H9 (cell line): Measurements from ENCODE around the gene TRPV5. TPM values are rescaled to one million over a fixed set of nuclear protein-coding genes. Genes with fewer than 3 reads are reported as not detected.

Source experiments
- DNase-seq: peaks from one replicate; pipeline ENCODE4 v3.0.0-alpha.2; 2017
- H2AFZ ChIP-seq: one replicate; pipeline ENCODE4 v1.6.1; 2013; ENCODE audit warnings: mild to moderate bottlenecking, low read length, control low read depth, moderate library complexity
- H2AK5ac ChIP-seq: 2 replicates; pipeline ENCODE4 v1.6.1; 2013; ENCODE audit warnings: low read length, control low read depth, mixed read lengths; ENCODE audit not compliant: insufficient read length
- H2BK120ac ChIP-seq: one replicate; pipeline ENCODE4 v1.6.1; 2013; ENCODE audit warnings: low read depth, mild to moderate bottlenecking, low read length, control low read depth, inconsistent platforms; ENCODE audit not compliant: poor library complexity, severe bottlenecking
- H2BK12ac ChIP-seq: 2 replicates; pipeline ENCODE4 v1.6.1; 2013; ENCODE audit warnings: low read length, control low read depth, mixed read lengths, low read depth; ENCODE audit not compliant: insufficient read length
- H2BK15ac ChIP-seq: 2 replicates; pipeline ENCODE4 v1.6.1; 2013; ENCODE audit warnings: low read depth, low read length, control low read depth
- H2BK20ac ChIP-seq: one replicate; pipeline ENCODE4 v1.6.1; 2013; ENCODE audit warnings: low read depth, mild to moderate bottlenecking, low read length, control low read depth, inconsistent platforms; ENCODE audit not compliant: poor library complexity, severe bottlenecking
- H2BK5ac ChIP-seq: 2 replicates; pipeline ENCODE4 v1.6.1; 2013; ENCODE audit warnings: low read length, control low read depth, mixed read lengths; ENCODE audit not compliant: insufficient read length
- H3K14ac ChIP-seq: 2 replicates; pipeline ENCODE4 v1.6.1; 2013; ENCODE audit warnings: low read length, control low read depth; ENCODE audit not compliant: insufficient read depth
- H3K18ac ChIP-seq: 2 replicates; pipeline ENCODE4 v1.6.1; 2013; ENCODE audit warnings: low read depth, mild to moderate bottlenecking, mixed read lengths, low read length, control low read depth; ENCODE audit not compliant: insufficient read length
- H3K23ac ChIP-seq: 2 replicates; pipeline ENCODE4 v1.6.1; 2013; ENCODE audit warnings: low read length, control low read depth, mixed read lengths, low read depth; ENCODE audit not compliant: insufficient read length
- H3K23me2 ChIP-seq: 2 replicates; pipeline ENCODE4 v1.6.1; 2013; ENCODE audit warnings: low read depth, mild to moderate bottlenecking, mixed read lengths, low read length, control low read depth; ENCODE audit not compliant: insufficient read length, poor library complexity, severe bottlenecking
- H3K27ac ChIP-seq: 2 replicates; pipeline ENCODE4 v1.5.1; 2013; ENCODE audit warnings: low read length, control low read depth, mixed read lengths, low read depth; ENCODE audit not compliant: insufficient read length
- H3K27me3 ChIP-seq: 2 replicates; pipeline ENCODE4 v1.6.1; 2013; ENCODE audit warnings: low read length, control low read depth, inconsistent platforms; ENCODE audit not compliant: insufficient read depth
- H3K4ac ChIP-seq: 2 replicates; pipeline ENCODE4 v1.6.1; 2013; ENCODE audit warnings: low read depth, mild to moderate bottlenecking, control low read depth, inconsistent platforms, low read length, moderate library complexity
- H3K4me1 ChIP-seq: 2 replicates; pipeline ENCODE4 v1.6.1; 2013; ENCODE audit warnings: low read length, control low read depth, inconsistent platforms; ENCODE audit not compliant: insufficient read depth
- H3K4me2 ChIP-seq: 2 replicates; pipeline ENCODE4 v1.6.1; 2013; ENCODE audit warnings: low read length, control low read depth, mixed read lengths; ENCODE audit not compliant: insufficient read length, insufficient read depth
- H3K56ac ChIP-seq: 2 replicates; pipeline ENCODE4 v1.6.1; 2013; ENCODE audit warnings: low read depth, mild to moderate bottlenecking, mixed read lengths, low read length, control low read depth; ENCODE audit not compliant: insufficient read length
- H3K79me1 ChIP-seq: 2 replicates; pipeline ENCODE4 v1.6.1; 2013; ENCODE audit warnings: low read depth, mild to moderate bottlenecking, moderate library complexity, low read length, control low read depth, inconsistent platforms; ENCODE audit not compliant: insufficient read depth, poor library complexity, severe bottlenecking
- H3K79me2 ChIP-seq: 2 replicates; pipeline ENCODE4 v1.6.1; 2013; ENCODE audit warnings: low read length, control low read depth, inconsistent platforms; ENCODE audit not compliant: insufficient read depth
- H3K9ac ChIP-seq: 2 replicates; pipeline ENCODE4 v1.6.1; 2013; ENCODE audit warnings: low read length, control low read depth, mixed read lengths; ENCODE audit not compliant: insufficient read length; ENCODE audit errors: extremely low read depth
- H3K9me3 ChIP-seq: one replicate; pipeline ENCODE4 v1.6.1; 2013; ENCODE audit warnings: low read depth, low read length, inconsistent platforms; ENCODE audit not compliant: control insufficient read depth
- H3T11ph ChIP-seq: one replicate; pipeline ENCODE4 v1.6.1; 2013; ENCODE audit warnings: mild to moderate bottlenecking, low read length, control low read depth, inconsistent platforms
- H4K20me1 ChIP-seq: one replicate; pipeline ENCODE4 v1.6.1; 2013; ENCODE audit not compliant: control insufficient read depth, insufficient read length, insufficient read depth
- H4K5ac ChIP-seq: 2 replicates; pipeline ENCODE4 v1.6.1; 2013; ENCODE audit warnings: low read depth, mild to moderate bottlenecking, mixed read lengths, low read length, control low read depth; ENCODE audit not compliant: insufficient read length
- H4K8ac ChIP-seq: replicated peaks from 2 replicates; pipeline ENCODE4 v1.6.1; 2013; ENCODE audit warnings: low read length, control low read depth, mixed read lengths, low read depth; ENCODE audit not compliant: insufficient read length
- H4K91ac ChIP-seq: 2 replicates; pipeline ENCODE4 v1.6.1; 2013; ENCODE audit warnings: low read depth, mild to moderate bottlenecking, moderate library complexity, mixed read lengths, low read length, control low read depth; ENCODE audit not compliant: insufficient read length
- H3K27ac Mint-ChIP-seq, 3 experiments: 2 replicates in 2 of 3; 3 replicates in 1 of 3; pipeline ENCODE4 v1.8.0; 2020 to 2021; ENCODE audit warnings: mixed read lengths in 3 of 3, mild to moderate bottlenecking in 1 of 3, moderate library complexity in 1 of 3
- H3K27me3 Mint-ChIP-seq: 2 replicates; pipeline ENCODE4 v1.8.0; 2021; ENCODE audit warnings: low read depth, mild to moderate bottlenecking, moderate library complexity, mixed read lengths
- H3K36me3 Mint-ChIP-seq, 3 experiments: 2 replicates in 2 of 3; 3 replicates in 1 of 3; pipeline ENCODE4 v1.8.0; 2020 to 2021; ENCODE audit warnings: low read depth in 3 of 3, mixed read lengths in 3 of 3; ENCODE audit not compliant: insufficient read depth in 1 of 3
- H3K4me1 Mint-ChIP-seq, 2 experiments: 2 replicates each; pipeline ENCODE4 v1.8.0; 2020; ENCODE audit warnings: mixed read lengths in 2 of 2
- H3K4me3 Mint-ChIP-seq, 2 experiments: 2 replicates in 1 of 2; 3 replicates in 1 of 2; pipeline ENCODE4 v1.8.0; 2020 to 2021; ENCODE audit warnings: mild to moderate bottlenecking in 2 of 2, mixed read lengths in 2 of 2, moderate library complexity in 1 of 2
- H3K9me3 Mint-ChIP-seq, 2 experiments: 2 replicates in 1 of 2; 3 replicates in 1 of 2; pipeline ENCODE4 v1.8.0; 2020; ENCODE audit warnings: mild to moderate bottlenecking in 2 of 2, mixed read lengths in 2 of 2, moderate library complexity in 1 of 2
- WGBS: extraction: QIAGEN DNeasy Blood & Tissue Kit; methylation state at CpG from one replicate; pipeline ENCODE4 v1.1.7; 2013; ENCODE audit warnings: missing lambda C conversion rate, low lambda C conversion rate, mixed read lengths; ENCODE audit not compliant: insufficient read length; ENCODE audit errors: extremely low coverage; 5-methylcytosine and 5-hydroxymethylcytosine counted together
- total RNA-seq: library from RNA; stranded (reverse); gene quantifications from 2 replicates; pipeline ENCODE4 v1.2.1, GENCODE V29; 2021
- TF ChIP-seq, protein P1 (sequence below): fragments of 200-600 bp; sonication (generic); conservative IDR thresholded peaks from 3 replicates; pipeline ENCODE4 v1.8.0; 2021; ENCODE audit warnings: antibody characterized with exemption, mild to moderate bottlenecking

Gene TRPV5
- total RNA-seq, 1 experiment from 2014 or later = not detected

GRCh38 chr7:142908921-142909890 lies 24.3 kb downstream of the TRPV5 start:
- no peaks in the 10 kb centered on the region for H3K4me1 ChIP-seq
- TF ChIP-seq, protein P1, sequence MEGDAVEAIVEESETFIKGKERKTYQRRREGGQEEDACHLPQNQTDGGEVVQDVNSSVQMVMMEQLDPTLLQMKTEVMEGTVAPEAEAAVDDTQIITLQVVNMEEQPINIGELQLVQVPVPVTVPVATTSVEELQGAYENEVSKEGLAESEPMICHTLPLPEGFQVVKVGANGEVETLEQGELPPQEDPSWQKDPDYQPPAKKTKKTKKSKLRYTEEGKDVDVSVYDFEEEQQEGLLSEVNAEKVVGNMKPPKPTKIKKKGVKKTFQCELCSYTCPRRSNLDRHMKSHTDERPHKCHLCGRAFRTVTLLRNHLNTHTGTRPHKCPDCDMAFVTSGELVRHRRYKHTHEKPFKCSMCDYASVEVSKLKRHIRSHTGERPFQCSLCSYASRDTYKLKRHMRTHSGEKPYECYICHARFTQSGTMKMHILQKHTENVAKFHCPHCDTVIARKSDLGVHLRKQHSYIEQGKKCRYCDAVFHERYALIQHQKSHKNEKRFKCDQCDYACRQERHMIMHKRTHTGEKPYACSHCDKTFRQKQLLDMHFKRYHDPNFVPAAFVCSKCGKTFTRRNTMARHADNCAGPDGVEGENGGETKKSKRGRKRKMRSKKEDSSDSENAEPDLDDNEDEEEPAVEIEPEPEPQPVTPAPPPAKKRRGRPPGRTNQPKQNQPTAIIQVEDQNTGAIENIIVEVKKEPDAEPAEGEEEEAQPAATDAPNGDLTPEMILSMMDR = peak; percentile 68
- H2BK15ac ChIP-seq = no peak overlapping the region
- H3K36me3 Mint-ChIP-seq = peaks cover 3 to 12% (median 6%) of the 10 kb centered on the region in 3 experiments; a peak in 6 of 7 replicates
- H3K18ac ChIP-seq = no peak overlapping the region
- no peak overlapping the region for H3K14ac ChIP-seq
- H4K91ac ChIP-seq = no peak overlapping the region
- no peak overlapping the region for H3K4me3 Mint-ChIP-seq
- H3K79me2 ChIP-seq = no peaks in the 10 kb centered on the region
- no peak overlapping the region for H3K56ac ChIP-seq
- peaks cover 21 to 23% of the 10 kb centered on the region in 2 experiments for H3K9me3 Mint-ChIP-seq
- no peak overlapping the region for H2AFZ ChIP-seq
- no peak overlapping the region for H4K5ac ChIP-seq
- H3K27ac Mint-ChIP-seq = no peak overlapping the region
- no peak overlapping the region for H2AK5ac ChIP-seq
- peaks cover 4 to 7% of the 10 kb centered on the region in 2 experiments for H3K4me1 Mint-ChIP-seq
- H3K27me3 Mint-ChIP-seq = peaks cover 9% of the 10 kb centered on the region
- peak; percentile 42 for DNase-seq
- H3K27ac ChIP-seq = no peak overlapping the region
- H3K27me3 ChIP-seq = no peaks in the 10 kb centered on the region; the same call in 1 of the 2 replicates
- no peak overlapping the region for H3T11ph ChIP-seq
- H2BK20ac ChIP-seq = no peak overlapping the region
- peaks cover 11% of the 10 kb centered on the region for H3K9me3 ChIP-seq
- no peaks in the 10 kb centered on the region for H3K79me1 ChIP-seq
- H2BK12ac ChIP-seq = no peak overlapping the region
- no CpG with 5 or more reads among the region's 21 CpGs for WGBS
- H2BK120ac ChIP-seq = no peak overlapping the region
- no peak overlapping the region for H3K4me2 ChIP-seq
- no peak overlapping the region for H2BK5ac ChIP-seq
- no peak overlapping the region for H4K8ac ChIP-seq
- H4K20me1 ChIP-seq = no peaks in the 10 kb centered on the region
- no peaks in the 10 kb centered on the region for H3K23me2 ChIP-seq
- H3K9ac ChIP-seq = no peak overlapping the region
- no peak overlapping the region for H3K23ac ChIP-seq
- no peak overlapping the region for H3K4ac ChIP-seq
